AG08396 (cell line): ENCODE data around the gene HPN.
"Not testable (repeated sequence)": the region's sequence is repeated elsewhere in the genome, so short reads cannot be mapped to it uniquely, and the experiment has no call there.

Experiments used
- DNase-seq: peaks from one replicate; pipeline ENCODE4 v3.0.0; 2012; ENCODE audit warnings: low spot score, mixed read lengths

Gene HPN

DNA sequence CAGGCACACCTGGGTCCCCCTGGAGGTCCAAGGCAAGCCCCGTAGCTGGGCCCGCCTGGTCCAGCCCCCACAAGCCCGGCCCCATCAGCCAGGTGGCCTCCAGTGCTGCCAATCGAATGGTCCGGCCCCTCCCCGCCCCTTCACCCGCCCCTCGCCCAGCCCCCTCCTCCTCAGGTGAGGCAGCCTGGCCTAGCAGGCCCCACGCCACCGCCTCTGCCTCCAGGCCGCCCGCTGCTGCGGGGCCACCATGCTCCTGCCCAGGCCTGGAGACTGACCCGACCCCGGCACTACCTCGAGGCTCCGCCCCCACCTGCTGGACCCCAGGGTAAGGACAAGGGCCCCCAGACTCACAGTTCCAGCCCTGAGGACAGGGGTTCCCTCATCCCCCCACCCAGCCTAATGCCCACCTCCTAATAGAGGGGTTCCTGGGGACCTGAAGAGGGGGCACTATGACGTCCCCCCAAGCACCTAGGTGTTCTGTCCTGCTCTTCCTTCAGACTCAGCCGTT, at the start of gene HPN:
Gene HPN (plus strand): TSS at position 174 of the 508 bp plus-strand sequence. CDS start 786 bp downstream, outside the sequence.
- no peak for DNase-seq

DNA sequence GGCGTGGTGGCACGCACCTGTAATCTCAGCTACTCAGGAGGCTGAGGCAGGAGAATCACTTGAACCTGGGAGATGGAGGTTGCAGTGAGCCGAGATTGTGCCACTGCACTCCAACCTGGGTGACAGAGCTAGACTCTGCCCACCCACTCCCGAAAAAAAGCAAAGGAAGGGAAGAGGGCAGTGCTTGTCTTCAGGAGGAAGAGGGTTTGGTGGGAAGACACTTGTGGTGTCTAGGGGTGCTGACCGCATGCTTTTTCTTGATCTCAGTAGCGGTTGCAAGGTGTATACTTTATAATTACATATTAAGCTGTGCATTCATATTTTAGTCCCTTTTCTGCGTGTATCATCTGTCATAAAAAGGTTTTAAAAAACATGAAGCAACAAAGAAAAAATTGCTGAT, 48.9 kb upstream of the HPN start:
- not testable (repeated sequence) for DNase-seq

DNA sequence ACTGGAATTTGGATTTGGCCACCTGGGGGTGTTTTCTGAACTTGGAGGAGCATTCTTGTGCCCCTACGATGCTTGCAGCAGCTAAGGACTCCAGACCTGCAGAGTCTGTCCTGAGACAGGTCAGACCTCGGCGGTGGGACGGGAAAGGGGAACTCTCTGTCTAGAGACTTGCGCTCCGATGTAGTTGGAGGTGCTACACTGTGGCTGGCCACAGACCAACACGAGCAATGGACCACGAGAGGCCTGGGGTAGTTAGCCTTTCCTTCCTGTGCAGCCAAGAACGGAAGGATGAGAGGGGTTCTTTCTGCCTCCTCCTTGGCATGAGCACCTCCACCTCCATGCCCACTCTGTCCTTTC, 47.3 kb upstream of the HPN start:
- DNase-seq = no peak

DNA sequence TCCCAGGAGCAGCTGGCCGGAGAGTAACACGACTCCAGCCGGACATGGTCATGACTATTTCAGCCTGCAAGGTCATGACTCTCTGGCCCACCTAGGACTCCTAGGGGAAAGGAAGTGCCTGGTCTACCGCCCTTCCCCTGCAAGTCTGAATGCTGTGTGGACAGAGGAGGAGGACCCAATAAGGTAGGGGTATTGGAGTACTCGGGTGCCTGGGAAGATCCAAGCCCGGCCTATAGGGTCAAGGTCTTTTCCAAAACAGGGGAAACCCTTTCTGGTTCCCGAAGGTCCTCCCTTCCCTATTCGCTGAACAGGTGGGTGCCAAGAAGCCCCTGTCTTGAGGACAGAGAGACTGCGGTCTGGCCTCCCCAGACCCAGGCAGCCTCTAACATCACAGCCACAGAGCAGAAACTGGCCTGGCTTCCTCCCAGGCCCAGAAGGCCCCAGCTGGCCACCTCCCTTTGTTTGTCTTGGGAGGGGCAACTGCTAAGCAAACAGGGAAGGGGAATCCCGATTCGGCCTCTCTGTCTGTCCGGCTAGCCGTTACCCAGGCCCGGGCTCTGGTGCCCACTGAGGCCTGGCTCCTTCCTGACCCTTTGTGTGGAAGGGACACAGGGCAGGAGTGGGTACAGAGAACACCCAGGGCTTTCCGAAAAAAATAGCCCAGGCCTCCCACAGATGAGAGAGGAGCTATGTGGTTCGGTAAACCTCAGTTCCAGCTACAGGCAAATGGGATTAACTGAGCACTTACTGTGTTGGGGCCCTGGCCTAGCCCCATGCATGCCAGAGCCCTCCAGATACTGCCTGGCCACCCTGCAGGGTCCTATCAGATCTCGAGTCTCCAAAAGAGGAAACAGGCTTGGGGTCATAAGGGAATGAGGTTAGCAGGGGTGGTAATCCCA, 46.6 kb upstream of the HPN start:
- DNase-seq = no peak

DNA sequence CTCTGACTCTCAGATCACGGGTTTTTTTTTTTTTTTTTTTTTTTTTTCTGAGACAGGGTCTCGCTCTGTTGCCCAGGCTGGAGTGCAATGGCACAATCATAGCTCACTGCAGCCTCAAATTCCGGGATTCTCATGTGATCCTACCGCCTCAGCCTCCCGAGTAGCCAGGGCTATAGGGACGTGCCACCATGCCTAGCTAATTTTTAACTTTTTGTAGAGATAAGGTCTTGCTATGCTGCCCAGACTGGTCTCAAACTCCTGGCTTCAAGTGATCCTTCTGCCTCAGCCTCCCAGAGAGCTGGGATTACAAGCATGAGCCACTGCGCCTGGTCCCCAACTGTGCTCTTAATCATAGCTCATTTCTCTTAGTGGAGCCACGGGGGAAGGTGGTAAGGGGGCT, 46.0 kb upstream of the HPN start:
- DNase-seq = no peak

DNA sequence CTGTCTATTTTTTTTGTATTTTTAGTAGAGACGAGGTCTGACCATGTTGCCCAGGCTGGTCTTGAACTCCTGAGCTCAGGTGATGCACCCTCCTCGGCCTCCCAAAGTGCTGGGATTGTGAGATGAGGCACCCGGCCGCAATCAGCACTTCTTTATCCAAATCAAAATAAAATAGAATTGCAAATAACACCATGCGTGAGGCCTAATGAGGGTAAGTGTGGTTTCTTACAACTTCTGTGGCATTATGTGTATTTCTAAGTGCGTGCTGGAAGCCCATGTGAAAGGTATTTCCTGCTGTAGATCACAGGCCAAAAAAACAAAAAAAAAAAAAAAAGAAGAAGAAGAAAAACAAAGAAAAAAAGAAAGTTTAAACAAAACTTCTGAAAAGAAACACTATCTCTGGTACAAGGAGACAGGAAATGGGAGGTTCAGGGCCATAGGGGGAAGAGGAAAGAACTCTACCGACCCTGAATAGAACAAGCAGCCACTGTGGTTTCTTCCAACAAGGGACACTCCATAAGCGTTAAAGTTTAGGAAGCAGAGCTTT, 44.4 kb upstream of the HPN start:
- no peak for DNase-seq

DNA sequence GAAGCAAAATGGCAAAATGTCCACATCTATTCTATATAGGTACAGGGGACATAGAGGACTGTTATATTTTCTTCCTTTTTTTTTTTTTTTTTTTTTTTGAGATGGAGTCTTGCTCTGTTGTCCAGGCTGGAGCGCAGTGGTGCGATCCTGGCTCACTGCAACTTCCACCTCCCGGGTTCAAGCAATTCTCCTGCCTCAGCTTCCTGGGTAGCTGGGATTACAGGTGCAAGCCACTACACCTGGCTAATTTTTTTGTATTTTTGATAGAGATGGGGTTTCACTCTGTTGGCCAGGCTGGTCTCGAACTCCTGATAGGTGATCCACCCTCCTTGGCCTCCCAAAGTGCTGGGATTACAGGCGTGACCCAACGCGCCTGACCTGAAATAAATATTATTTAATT, 43.3 kb upstream of the HPN start:
- DNase-seq = not testable (repeated sequence)

DNA sequence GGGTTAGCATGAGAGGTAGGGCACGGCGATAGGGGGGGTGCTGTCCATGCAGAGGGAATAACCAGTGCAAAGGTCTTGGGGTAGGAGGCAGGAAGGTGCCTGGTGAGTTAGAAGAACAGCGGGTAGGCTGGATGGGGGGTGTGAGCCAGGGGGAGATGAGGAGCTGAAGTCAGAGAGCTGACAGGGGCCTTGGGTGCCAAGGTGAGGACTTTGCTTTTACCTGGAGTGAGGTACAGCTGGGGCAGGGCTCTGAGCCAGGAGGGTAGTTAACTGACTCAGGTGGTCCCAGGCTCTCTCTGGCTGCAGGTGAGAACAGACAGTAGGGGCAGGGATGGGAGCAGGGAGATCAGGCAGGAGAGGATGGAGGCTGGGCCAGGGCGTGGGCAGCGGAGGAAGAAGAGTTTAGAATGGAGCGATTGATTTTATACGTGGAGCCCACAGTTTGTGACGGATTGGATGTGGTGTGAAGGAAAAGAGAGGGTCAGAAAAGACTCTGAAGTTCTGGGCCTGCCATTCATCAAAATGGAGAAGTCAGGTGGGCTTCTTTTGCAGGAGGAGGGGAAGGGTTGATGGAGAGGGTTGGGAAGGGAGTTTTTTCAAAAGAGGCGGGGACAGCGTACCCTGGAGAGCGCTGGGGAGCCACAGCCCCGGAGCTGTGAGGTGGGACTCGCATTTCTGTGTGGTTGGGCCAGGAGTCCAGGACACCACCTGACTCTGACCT, 42.6 kb upstream of the HPN start:
- no peak for DNase-seq

DNA sequence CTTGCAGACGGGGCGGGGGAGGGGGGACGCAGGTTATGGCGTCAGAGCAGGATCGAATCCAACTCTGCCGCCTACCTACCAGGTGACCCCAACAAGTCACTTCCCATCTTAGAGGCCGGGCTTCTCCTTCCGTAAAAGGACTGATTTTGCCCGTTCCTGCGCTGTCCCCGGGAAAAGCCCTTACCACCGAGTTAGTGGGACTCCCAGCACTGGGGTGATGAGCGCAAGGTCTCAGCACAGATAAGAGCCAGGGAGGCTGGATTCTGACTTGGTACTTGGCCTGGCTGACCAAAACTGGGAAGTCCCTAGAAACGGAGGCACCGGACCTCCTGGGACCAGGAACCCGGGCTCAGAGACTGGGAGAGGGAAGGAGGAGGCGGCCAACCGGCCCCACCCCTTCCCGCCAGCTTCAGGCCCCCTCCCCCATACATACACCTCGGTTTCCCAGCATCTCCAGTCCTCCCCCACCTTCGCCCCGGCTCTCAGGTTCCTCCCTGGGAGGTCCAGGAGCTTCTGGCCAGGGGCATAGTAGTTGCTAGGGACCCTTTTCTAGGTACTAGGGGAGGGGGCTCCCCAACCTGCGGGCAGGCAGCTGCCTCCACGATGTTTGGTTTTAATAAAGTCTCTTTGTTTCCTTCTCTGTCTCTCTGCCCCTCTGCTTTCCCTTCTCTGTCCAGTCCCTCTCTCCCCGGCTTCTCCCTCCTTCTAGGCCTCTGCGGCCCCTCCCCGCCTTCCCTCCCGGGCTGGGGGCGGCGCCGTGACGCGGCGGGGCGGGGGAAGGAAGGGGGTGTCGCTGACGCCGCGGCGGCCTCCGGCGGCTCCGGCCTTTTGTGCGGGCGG, 41.8 kb upstream of the HPN start, which contains the start of gene GRAMD1A:
Gene GRAMD1A (plus strand): TSS at position 826 of the 840 bp plus-strand sequence. CDS start 156 bp downstream, outside the sequence.
- DNase-seq = peak; percentile 97

DNA sequence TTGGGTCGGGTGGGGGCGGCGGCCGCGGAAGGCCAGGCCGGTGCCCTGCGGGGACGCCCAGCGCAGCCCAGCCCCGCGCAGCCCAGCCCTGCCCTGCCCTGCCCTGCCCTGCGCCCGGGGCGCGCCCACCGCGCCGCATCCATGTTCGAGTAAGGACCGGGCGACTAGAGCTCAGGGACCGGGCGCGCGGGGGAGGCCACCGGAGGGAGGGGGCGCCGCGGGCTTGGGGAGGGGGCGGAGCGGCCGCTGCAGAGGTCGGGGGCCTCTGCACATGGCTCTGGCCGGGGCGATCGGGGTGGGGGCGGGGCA, 41.2 kb upstream of the HPN start:
- DNase-seq = no peak

DNA sequence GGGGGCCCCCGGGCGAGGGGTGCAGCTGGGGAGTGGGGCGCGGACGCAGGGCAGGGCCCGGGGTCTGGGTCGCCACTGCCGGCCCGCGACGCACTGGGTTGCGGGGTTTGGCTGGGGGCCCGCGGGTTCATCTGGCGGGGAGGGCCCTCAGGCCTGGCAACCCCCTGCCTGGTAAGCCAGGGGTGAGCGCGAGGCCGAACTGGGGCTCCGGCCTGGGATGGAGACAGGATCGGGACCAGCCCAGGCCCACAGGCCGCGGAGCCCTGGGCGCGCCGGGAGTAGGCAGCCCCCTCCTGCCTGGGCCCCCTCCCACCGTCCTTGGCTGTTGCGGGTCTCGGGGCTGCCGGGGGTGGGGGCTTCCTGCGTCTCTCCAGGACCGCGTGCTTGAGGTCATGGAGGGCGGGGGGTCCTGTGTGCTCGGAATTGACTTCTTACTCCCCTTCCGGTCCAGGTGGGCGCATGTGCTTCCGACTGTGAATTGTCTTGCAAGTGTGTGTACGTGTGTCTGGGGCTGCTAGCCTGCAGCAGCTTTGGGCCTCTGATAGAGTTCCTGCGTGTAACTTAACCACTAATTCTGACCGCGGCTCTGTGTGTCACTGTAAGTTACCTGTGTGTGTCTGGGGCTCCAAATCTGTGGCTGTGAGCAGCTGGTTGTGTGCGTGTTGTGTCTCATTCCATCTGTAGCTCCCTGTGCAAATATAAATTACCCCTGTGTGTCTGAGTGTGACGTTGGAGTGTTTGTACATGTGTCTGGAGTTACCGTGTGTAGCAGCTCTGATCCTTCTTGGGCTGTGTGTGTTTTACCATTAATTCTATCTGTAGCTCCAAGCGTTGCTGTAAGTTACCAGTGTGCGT, 40.6 kb upstream of the HPN start:
- DNase-seq = peak; percentile 68

DNA sequence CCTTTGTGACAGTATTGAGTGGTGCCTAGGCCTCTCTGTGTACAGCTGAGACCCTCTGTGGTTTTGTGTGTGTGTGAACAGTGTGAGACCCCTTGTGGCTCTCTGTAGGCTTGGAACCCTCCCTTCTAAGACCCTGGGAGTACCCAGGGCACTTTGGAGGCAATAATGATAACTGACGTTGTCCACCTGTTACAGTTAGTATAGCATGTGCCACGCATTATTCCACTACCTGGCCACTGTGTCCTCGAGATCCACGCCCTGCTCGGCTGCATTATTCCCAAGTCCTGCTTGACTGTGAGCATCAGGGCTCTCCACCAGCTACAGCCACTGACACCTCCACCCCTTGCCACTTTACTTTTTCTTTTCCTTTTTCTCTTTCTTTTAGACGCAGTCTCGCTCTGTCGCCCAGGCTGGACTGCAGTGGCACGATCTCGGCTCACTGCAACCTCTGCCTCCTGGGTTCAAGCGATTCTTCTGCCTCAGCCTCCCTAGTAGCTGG, 39.4 kb upstream of the HPN start:
- peak; percentile 3 for DNase-seq

DNA sequence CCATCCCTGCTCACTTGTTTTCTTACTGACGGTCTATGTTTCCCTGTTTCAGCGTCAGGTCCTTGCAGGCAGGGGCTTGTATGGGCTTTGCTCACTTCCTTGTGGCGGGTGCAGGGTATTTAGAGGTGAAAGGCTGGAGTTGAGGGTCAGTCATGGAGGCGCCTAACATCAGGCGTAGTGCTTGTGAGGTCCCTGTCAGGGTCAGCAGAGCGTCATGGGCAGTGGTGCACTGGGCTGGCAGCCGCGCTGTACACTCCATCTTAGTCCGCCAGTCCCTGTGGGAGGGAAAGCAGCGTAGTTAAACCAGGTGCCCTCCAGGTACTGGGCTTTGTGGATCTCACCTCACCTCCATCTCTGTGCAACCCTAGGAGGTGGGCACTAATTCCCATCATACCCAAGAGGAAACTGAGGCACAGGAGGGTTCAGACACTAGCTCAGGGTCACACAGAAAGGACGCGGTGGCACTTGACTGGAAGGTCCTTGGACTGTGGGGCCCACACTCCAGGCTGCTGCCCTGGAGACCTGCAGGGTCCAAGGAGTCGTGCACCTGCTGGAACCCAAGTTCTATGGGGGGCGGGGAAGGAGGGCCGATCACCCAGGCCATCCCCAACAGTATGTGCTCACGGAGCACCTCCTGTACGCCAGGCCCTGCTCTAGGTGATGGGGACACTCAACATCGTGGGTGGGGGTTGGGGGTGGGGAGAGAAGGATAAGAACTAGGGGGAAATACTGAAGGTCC, 36.8 kb upstream of the HPN start:
- no peak for DNase-seq

DNA sequence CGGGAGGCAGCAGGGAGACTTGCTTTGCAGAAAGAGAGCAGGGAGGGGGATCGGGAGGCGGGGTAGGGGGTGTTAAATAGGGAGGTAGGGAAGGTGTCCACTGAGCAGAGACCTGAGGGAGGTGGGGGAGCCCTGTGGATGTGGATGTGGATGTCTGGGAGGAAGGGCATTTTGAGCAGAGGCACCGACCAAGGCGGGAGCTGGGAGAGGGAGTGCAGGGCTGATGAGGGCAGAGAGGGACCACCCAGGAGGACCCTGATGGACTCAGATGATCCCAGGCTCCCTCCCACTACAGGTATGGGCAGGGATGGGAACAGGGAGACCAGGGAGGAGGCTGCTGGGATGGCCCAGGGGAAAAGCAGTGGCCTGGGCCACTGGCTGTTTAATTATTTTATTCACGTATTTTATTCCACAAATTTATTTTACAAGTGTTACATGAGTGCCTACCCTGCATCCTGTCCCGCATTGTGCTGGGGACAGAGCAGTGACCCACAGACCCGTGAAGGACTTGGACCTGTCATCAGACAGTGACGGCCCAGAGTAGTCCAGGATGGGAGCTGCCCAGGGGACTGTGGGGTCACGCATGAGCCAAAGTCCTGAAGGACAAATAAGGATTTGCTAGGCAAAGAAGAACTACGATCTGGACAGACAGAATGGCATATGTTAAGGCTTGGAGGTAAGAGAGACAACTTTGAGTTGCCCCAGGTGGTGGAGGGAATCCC, 36.1 kb upstream of the HPN start:
- DNase-seq = no peak

DNA sequence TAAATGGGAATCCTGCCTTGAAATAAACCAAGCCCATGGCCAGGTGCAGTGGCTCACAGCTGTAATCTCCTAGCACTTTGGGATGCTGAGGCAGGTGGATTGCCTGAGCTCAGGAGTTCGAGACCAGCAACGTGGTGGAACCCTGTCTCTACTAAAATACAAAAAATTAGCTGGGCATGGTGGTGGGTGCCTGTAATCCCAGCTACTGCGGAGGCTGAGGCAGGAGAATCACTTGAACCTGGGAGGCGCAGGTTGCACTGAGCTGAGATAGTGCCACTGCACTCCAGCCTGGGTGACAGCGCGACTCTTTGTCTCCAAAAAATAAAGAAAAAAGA, 35.5 kb upstream of the HPN start:
- not testable (repeated sequence) for DNase-seq

DNA sequence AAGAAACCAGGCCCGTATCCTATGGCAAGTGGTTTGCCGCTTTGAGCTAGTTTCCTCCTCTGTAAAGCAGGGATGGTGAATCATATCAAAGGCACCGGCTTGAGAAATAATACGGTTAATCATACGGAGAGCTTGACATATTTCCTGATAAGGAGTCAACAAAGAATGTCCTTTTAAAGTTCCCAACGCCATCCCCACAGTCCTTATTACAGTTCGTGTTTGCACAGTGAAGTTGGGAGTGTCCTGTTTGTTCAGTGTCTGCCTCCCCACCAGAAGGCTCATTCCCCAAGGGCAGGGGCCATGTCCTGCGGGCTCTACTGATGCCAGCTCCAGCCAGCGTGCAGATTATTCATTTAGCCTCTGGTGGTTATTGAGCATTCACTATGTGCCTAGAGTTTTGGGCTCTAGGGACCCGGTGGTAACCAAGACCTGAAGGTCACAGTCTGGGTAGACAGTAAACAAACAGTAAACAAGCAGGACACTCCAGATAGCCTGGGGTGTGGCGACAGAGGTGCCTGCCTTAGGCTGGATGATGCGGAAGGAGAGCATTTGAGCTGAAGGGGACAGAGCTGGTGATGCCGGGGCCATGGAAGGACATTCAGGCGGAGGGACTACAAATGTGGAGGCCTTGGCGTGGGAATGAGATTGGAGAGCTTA, 35.1 kb upstream of the HPN start:
- no peak for DNase-seq

DNA sequence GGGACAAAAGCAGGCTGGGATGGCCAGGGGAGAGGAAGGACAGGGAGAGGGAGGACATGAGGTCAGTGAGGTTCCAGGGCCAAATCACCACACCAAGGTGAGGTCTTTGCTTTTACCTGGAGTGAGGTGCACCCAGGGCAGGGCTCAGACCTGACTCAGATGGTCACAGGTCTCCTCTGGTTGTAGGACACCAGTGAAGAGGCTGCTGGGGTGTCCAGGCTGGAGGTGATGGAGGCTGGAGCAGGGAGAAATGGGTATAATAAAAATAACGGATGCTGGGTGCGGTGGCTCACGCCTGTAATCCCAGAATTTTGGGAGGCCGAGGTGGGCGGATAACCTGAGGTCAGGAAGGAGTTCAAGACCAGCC, 34.5 kb upstream of the HPN start:
- DNase-seq = no peak

DNA sequence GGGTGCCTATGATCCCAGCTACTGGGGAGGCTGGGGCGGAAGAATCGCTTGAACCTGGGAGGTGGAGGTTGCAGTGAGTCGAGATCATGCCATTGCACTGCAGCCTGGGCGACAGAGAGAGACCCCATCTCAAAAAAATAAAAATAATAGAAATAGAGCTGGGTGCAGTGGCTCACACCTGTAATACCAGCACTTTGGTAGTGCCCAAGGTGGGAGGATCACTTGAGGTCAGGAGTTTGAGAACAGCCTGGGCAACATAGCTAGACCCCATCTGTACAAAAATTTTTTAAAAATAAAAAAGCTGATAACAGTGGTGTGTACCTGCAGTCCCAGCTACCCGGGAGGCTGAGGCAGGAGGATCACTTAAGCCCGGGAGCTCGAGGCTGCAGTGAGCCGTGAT, 34.1 kb upstream of the HPN start:
- not testable (repeated sequence) for DNase-seq

DNA sequence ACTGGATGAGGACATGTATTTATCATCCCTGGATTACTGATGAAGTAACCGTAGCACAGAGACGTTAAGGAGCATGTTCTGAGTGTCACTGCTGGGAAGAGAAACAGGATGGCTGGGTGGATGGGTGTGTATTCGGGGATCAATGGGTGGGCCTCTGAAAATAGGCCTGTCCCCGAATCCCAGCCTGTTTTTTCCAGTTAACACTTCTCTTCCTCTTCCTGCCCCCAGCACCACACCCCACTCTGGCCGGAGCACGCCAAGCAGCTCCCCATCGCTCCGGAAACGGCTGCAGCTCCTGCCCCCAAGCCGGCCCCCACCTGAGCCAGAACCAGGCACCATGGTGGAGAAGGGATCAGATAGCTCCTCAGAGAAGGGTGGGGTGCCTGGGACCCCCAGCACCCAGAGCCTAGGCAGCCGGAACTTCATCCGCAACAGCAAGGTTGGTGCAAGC, 32.6 kb upstream of the HPN start:
- no peak for DNase-seq
